Calu3 (cell line): ENCODE measurements around the gene SYDE1. TPM values are rescaled to one million over a fixed set of nuclear protein-coding genes. Genes with fewer than 3 reads are reported as not detected.

Source experiments
- BruUV-seq: library from RNA; stranded (reverse); fragments of 400-500 nt; replicated peaks from 2 replicates; lab custom pipeline; 2021; lab: Mats Ljungman, UMichigan
- CTCF ChIA-PET: fragments of 300-600 bp; sonication (Branson Sonifier 250); formaldehyde crosslinking; loops from one replicate; lab custom pipeline; 2022; ENCODE audit warnings: antibody characterized with exemption; lab: Charles Lee
- DNase-seq: peaks from one replicate; pipeline ENCODE4 v3.0.0; 2022
- H3K27ac Mint-ChIP-seq: one replicate; pipeline ENCODE4 v1.8.0; 2022; ENCODE audit warnings: mixed read lengths; ENCODE audit not compliant: unreplicated experiment
- H3K27me3 Mint-ChIP-seq: one replicate; pipeline ENCODE4 v1.8.0; 2022; ENCODE audit warnings: mixed read lengths; ENCODE audit not compliant: unreplicated experiment
- H3K36me3 Mint-ChIP-seq: one replicate; pipeline ENCODE4 v1.8.0; 2022; ENCODE audit warnings: mild to moderate bottlenecking, moderate library complexity, mixed read lengths; ENCODE audit not compliant: insufficient read depth, unreplicated experiment
- H3K4me1 Mint-ChIP-seq: one replicate; pipeline ENCODE4 v1.8.0; 2022; ENCODE audit warnings: mild to moderate bottlenecking, low read depth, mixed read lengths; ENCODE audit not compliant: unreplicated experiment
- H3K4me3 Mint-ChIP-seq: one replicate; pipeline ENCODE4 v1.8.0; 2022; ENCODE audit warnings: mild to moderate bottlenecking, low read depth, moderate library complexity, mixed read lengths; ENCODE audit not compliant: unreplicated experiment
- H3K9me3 Mint-ChIP-seq: one replicate; pipeline ENCODE4 v1.8.0; 2022; ENCODE audit warnings: low read depth, mixed read lengths; ENCODE audit not compliant: unreplicated experiment
- intact Hi-C: fragments of 100-400 bp; cut with micrococcal nuclease; formaldehyde crosslinking; loops from one replicate; pipeline ENCODE4 v1.10.0; 2022; ENCODE audit not compliant: unreplicated experiment
- total RNA-seq: library from RNA; stranded (reverse); gene quantifications from 2 replicates; pipeline ENCODE4 v1.2.3, GENCODE V29; 2022
- TF ChIP-seq, protein P1 (sequence below): fragments of 200-600 bp; IDR thresholded peaks from one replicate; pipeline ENCODE4 v1.8.0; 2022; ENCODE audit warnings: antibody characterized with exemption; ENCODE audit not compliant: unreplicated experiment

The SYDE1 gene
- total RNA-seq, 1 experiment from 2014 or later = 2.1 TPM

DNA sequence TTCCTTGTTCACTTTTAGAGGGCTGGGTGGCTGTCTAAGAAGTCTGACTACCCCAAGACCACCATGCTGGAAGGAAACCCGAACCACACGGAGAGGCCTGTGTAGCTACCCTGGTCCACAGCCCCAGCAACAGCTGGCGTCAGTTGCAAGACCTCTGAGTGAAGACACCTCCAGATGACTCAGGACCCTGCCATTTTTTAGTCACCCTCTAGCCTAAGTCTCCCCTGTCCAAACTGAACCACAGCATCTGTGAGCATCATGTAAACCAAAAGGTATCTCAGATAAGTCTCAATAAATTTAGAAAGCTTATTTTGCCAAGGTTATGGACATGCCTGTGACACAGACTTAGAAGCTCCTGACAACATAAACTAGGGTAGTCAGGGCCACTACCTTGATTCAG is 2.2 kb upstream of the SYDE1 start:
- Mint-ChIP-seq H3K9me3 (peaks cover 5% of the 10 kb centered on the region), H3K27me3 (no peaks in the 10 kb centered on the region), H3K4me3 (no peak overlapping the region), H3K27ac (no peak overlapping the region), H3K36me3 (peaks cover 5% of the 10 kb centered on the region), H3K4me1 (peaks cover 8% of the 10 kb centered on the region)
- intact Hi-C loops = no loop called here
- BruUV-seq = no TSS peak
- no peak for DNase-seq
- TF ChIP-seq, protein P1, sequence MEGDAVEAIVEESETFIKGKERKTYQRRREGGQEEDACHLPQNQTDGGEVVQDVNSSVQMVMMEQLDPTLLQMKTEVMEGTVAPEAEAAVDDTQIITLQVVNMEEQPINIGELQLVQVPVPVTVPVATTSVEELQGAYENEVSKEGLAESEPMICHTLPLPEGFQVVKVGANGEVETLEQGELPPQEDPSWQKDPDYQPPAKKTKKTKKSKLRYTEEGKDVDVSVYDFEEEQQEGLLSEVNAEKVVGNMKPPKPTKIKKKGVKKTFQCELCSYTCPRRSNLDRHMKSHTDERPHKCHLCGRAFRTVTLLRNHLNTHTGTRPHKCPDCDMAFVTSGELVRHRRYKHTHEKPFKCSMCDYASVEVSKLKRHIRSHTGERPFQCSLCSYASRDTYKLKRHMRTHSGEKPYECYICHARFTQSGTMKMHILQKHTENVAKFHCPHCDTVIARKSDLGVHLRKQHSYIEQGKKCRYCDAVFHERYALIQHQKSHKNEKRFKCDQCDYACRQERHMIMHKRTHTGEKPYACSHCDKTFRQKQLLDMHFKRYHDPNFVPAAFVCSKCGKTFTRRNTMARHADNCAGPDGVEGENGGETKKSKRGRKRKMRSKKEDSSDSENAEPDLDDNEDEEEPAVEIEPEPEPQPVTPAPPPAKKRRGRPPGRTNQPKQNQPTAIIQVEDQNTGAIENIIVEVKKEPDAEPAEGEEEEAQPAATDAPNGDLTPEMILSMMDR = no peak
- CTCF ChIA-PET = interaction anchor here (0.5 kb wide), 1 partner anchor 405 kb away, joined by 3 read pairs; no protein-coding TSS in a partner anchor

DNA sequence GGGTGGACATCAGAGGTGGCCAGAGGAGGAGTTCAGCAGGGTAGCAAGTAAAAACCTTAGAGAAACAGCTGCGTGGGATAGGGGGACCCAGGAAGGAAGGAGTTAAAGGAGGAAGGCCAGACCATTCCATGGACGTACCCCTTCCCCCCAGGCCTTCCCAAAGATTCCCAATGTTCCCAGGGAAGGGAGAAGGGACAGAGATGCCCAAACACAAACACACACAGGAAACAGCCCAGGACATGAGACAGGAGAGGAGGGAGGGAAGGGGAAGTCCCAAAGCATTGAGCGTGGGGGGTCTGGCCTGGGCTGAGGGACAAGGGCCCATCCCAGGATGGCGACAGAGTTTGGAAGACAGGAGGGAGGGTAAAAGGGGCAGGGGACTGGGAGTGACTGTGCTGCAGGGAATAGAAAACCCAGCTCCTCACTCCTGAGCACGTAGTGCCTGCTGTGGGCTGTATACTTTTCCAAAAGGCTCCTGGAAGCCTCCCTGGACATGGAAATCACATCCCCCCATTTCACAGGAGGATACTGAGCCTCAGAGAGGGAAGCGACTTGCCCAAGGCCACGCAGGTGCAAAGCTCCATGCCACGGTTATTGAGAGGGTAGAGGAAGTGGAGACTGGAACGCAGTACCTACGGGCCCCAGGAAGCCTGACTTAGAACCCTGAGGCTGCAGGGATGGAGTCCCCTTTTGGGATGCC is 1.1 kb downstream of the SYDE1 start:
- Mint-ChIP-seq H3K27ac (no peak overlapping the region), H3K36me3 (peaks cover 5% of the 10 kb centered on the region), H3K9me3 (peaks cover 5% of the 10 kb centered on the region), H3K27me3 (no peaks in the 10 kb centered on the region), H3K4me3 (no peak overlapping the region), H3K4me1 (peaks cover 8% of the 10 kb centered on the region)
- TF ChIP-seq, protein P1 = no peak
- DNase-seq = no peak
- no TSS peak for BruUV-seq
- intact Hi-C loops = no loop called here
- CTCF ChIA-PET = no interaction called here

- Mint-ChIP-seq H3K27me3 (no peaks in the 10 kb centered on the region), H3K4me3 (no peak overlapping the region), H3K4me1 (peaks cover 8% of the 10 kb centered on the region), H3K36me3 (peaks cover 5% of the 10 kb centered on the region), H3K9me3 (peaks cover 3% of the 10 kb centered on the region), H3K27ac (no peak overlapping the region)
- DNase-seq = no peak
- TF ChIP-seq, protein P1 = no peak
- intact Hi-C loops = no loop called here
- CTCF ChIA-PET = no interaction called here
- no TSS peak for BruUV-seq
Observed at GRCh38 chr19:15108845-15109767, 1.9 kb downstream of the SYDE1 start.

DNA sequence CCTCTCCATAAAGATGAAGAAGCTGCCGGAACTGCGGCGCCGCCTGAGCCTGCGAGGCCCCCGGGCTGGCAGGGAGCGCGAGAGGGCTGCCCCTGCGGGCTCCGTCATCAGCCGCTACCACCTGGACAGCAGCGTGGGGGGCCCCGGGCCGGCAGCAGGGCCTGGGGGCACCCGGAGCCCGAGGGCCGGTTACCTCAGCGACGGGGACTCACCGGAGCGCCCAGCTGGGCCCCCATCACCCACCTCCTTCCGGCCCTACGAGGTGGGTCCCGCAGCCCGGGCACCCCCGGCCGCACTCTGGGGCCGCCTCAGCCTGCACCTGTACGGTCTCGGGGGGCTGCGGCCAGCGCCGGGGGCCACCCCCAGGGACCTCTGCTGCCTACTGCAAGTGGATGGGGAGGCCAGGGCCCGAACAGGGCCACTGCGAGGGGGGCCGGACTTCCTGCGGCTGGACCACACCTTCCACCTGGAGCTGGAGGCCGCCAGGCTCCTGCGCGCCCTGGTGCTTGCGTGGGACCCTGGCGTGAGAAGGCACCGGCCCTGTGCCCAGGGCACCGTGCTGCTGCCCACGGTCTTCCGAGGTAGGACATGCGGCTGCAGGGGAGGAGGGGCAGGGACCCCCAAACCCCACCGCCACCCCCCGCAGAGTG is 2.7 kb downstream of the SYDE1 start:
- no peak for DNase-seq
- BruUV-seq = no TSS peak
- intact Hi-C loops = no loop called here
- Mint-ChIP-seq H3K9me3 (no peaks in the 10 kb centered on the region), H3K4me1 (peaks cover 8% of the 10 kb centered on the region), H3K36me3 (peaks cover 5% of the 10 kb centered on the region), H3K4me3 (no peak overlapping the region), H3K27me3 (no peaks in the 10 kb centered on the region), H3K27ac (no peak overlapping the region)
- CTCF ChIA-PET = no interaction called here
- TF ChIP-seq, protein P1 = no peak
